Body of pancreas (tissue), 4 donors: Measurements from ENCODE around the gene LVRN. TPM values are rescaled to one million over a fixed set of nuclear protein-coding genes. Genes with fewer than 3 reads are reported as not detected.

ENCODE experiments used
- ATAC-seq: fragments of 150-250 bp; one replicate; pipeline ENCODE4 v1.9.1; 2016
- DNase-seq, 4 donors: peaks; one replicate each; pipeline ENCODE4 v3.0.0-alpha.2; 2019
- H3K27ac ChIP-seq, 4 donors: fragments of 200-600 bp; sonication (generic); 1 replicate in 3 of 4; 2 replicates in 1 of 4; pipeline versions ENCODE4 v1.5.1 to v1.6.1; 2016 to 2019; ENCODE audit warnings: mild to moderate bottlenecking in 1 of 4, mixed read lengths in 1 of 4, moderate library complexity in 1 of 4
- H3K27me3 ChIP-seq, 2 donors: fragments of 200-600 bp; sonication (generic); one replicate each; pipeline ENCODE4 v1.6.0; 2016; ENCODE audit warnings: mild to moderate bottlenecking in 1 of 2
- H3K36me3 ChIP-seq, 2 donors: fragments of 200-600 bp; sonication (generic); replicated peaks in 1 of 2; 2 replicates each; pipeline ENCODE4 v1.5.1; 2016; ENCODE audit warnings: low read depth in 2 of 2; ENCODE audit not compliant: insufficient read depth in 1 of 2
- H3K4me1 ChIP-seq: fragments of 200-600 bp; sonication (generic); one replicate; pipeline ENCODE4 v1.6.0; 2016
- H3K4me3 ChIP-seq, 2 donors: fragments of 200-600 bp; sonication (generic); 1 replicate in 1 of 2; 2 replicates in 1 of 2; pipeline ENCODE4 v1.5.1; 2016 to 2019
- H3K9me3 ChIP-seq, 3 donors: fragments of 200-600 bp; sonication (generic); 1 replicate in 2 of 3; 2 replicates in 1 of 3; pipeline ENCODE4 v1.5.1; 2016
- POLR2A ChIP-seq, 3 donors: fragments of 450-650 bp; IDR thresholded peaks; one replicate each; pipeline ENCODE4 v1.6.1; 2016; ENCODE audit warnings: antibody characterized with exemption in 3 of 3, mild to moderate bottlenecking in 2 of 3
- WGBS, 2 donors: methylation state at CpG; one replicate each; pipeline ENCODE4 v1.1.5; 2017; 5-methylcytosine and 5-hydroxymethylcytosine counted together
- intact Hi-C: fragments of 100-400 bp; cut with DNase I; formaldehyde crosslinking; loops from one replicate; pipeline ENCODE4 v1.15.1; 2023
- total RNA-seq, 2 donors: library from RNA; depleted of rRNA; stranded (reverse); fragments of >200 nt; gene quantifications; one replicate each; pipeline ENCODE4 v1.1.0, GENCODE V29; 2016
- TF ChIP-seq, protein P1 (sequence below), 7 experiments: fragments of 450-650 bp in 4 of 7; fragments of 200-600 bp in 3 of 7; sonication (generic) in 3 of 7; IDR thresholded peaks; one replicate each; pipeline ENCODE4 v1.5.1; 2016 to 2019; ENCODE audit warnings: antibody characterized with exemption in 7 of 7

The LVRN gene
- total RNA-seq, 2 donors from 2014 or later: 0.52 to 2.0 TPM

DNA sequence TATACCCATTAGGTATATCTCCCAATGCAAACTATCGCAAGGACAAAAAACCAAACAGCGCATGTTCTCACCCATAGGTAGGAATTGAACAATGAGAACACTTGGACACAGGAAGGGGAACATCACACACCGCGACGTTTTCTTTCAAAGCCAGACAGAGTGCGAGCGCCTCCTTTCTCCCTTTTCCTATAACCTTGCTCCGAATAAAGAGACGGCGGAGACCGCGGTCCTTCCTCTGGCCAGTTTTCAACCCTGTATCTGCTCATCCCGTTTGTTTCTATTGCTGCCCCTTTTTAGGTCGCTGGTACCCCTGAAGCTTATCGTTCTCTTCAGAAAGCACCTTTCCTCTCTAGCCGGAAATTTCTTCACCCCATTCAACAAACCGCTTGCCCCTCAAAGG is 1.3 kb downstream of the LVRN start:
- WGBS, 2 donors: 40 to 63% methylated on average over 17 of the region's 17 CpGs
- intact Hi-C loops: no loop called here
- TF ChIP-seq POLR2A (IDR thresholded peaks at IDR 0.05): no peak
- TF ChIP-seq, protein P1, sequence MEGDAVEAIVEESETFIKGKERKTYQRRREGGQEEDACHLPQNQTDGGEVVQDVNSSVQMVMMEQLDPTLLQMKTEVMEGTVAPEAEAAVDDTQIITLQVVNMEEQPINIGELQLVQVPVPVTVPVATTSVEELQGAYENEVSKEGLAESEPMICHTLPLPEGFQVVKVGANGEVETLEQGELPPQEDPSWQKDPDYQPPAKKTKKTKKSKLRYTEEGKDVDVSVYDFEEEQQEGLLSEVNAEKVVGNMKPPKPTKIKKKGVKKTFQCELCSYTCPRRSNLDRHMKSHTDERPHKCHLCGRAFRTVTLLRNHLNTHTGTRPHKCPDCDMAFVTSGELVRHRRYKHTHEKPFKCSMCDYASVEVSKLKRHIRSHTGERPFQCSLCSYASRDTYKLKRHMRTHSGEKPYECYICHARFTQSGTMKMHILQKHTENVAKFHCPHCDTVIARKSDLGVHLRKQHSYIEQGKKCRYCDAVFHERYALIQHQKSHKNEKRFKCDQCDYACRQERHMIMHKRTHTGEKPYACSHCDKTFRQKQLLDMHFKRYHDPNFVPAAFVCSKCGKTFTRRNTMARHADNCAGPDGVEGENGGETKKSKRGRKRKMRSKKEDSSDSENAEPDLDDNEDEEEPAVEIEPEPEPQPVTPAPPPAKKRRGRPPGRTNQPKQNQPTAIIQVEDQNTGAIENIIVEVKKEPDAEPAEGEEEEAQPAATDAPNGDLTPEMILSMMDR (IDR thresholded peaks at IDR 0.05): no peak
- DNase-seq: no peak
- Histone ChIP-seq H3K4me3 (no peak overlapping the region), H3K27ac (no peak overlapping the region), H3K27me3 (peaks cover 0 to 17% of the 10 kb centered on the region in 2 donors), H3K9me3 (no peaks in the 10 kb centered on the region), H3K36me3 (no peaks in the 10 kb centered on the region), H3K4me1 (peaks cover 19% of the 10 kb centered on the region)
- ATAC-seq: no peak

DNA sequence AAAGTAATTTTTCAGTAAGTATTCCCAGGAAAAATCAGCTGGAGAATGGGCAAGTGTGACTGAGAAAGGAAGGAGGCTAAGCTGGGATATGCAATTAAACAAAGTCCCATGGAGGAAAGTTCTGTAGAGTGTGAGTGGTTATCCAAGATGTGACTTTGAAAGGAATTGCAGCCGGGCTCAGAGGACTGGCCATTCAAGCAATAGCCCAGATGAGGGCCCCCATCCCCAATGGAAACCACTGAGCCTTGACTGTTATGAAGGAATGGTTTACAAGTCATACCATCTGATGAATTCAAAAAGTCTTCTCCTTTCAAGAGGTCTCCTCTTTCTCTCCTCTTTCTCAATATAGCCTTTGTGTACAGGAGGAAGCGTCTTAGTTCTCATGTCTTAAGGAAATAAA is 6.5 kb downstream of the LVRN start:
- Histone ChIP-seq H3K9me3 (no peaks in the 10 kb centered on the region), H3K4me1 (no peaks in the 10 kb centered on the region), H3K36me3 (no peaks in the 10 kb centered on the region), H3K27me3 (no peaks in the 10 kb centered on the region), H3K27ac (no peak overlapping the region), H3K4me3 (no peak overlapping the region)
- TF ChIP-seq, protein P1 (IDR thresholded peaks at IDR 0.05): no peak
- TF ChIP-seq POLR2A (IDR thresholded peaks at IDR 0.05): no peak
- ATAC-seq (no peak), DNase-seq (no peak)
- intact Hi-C loops: no loop called here
- 76 to 82% methylated on average over 2 of the region's 2 CpGs for WGBS, 2 donors

DNA sequence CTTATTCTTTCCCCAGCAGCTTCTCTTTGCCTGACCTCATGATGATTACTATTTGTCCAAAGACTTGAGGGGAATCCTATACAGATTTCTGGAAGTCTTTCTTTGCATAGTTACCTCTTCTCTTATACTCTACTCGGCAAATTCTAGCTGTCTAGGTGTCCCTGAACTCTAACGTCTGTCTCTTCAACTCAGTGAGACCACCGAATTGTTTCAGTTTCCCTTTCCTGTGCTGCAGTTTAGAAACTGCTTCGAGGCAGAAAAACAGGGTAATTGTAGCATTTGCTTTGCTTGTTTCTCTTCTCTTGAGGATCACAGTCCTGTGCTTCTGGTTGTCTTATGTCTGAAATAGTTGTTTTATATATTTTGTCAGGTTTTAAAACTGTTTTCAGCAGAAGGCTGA is 14.8 kb downstream of the LVRN start:
- Histone ChIP-seq H3K27ac (no peak overlapping the region), H3K4me1 (no peaks in the 10 kb centered on the region), H3K4me3 (no peak overlapping the region), H3K36me3 (no peaks in the 10 kb centered on the region), H3K9me3 (no peaks in the 10 kb centered on the region), H3K27me3 (no peaks in the 10 kb centered on the region)
- DNase-seq: no peak
- TF ChIP-seq, protein P1 (IDR thresholded peaks at IDR 0.05): no peak
- TF ChIP-seq POLR2A (IDR thresholded peaks at IDR 0.05): no peak
- no peak for ATAC-seq
- 54 to 59% methylated on average over 4 of the region's 4 CpGs for WGBS, 2 donors
- intact Hi-C loops: no loop called here

DNA sequence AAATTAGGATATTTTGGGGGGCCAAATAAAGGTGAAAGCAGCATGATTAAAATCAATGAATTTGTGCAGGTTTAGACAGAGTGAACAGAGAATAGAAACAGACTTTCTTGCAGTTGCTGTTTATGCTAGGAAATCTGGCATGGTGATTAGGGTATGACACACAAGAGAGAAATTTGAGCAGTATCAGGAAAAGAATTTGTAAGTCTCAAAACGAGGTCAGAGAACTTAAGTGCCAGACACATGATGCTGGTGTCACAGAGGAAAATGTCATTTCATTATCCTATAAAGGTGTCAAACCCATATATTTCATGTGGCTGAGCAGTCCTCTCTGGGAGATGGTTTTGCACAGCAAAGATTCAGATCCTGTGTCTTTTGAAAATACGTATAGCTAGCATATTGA is 15.7 kb downstream of the LVRN start:
- Histone ChIP-seq H3K9me3 (no peaks in the 10 kb centered on the region), H3K27ac (no peak overlapping the region), H3K4me3 (no peak overlapping the region), H3K27me3 (no peaks in the 10 kb centered on the region), H3K4me1 (no peaks in the 10 kb centered on the region), H3K36me3 (no peaks in the 10 kb centered on the region)
- WGBS, 2 donors: 38 to 46% methylated on average over 2 of the region's 2 CpGs
- ATAC-seq (no peak), DNase-seq (no peak)
- TF ChIP-seq, protein P1 (IDR thresholded peaks at IDR 0.05): no peak
- TF ChIP-seq POLR2A (IDR thresholded peaks at IDR 0.05): no peak
- intact Hi-C loops: no loop called here

DNA sequence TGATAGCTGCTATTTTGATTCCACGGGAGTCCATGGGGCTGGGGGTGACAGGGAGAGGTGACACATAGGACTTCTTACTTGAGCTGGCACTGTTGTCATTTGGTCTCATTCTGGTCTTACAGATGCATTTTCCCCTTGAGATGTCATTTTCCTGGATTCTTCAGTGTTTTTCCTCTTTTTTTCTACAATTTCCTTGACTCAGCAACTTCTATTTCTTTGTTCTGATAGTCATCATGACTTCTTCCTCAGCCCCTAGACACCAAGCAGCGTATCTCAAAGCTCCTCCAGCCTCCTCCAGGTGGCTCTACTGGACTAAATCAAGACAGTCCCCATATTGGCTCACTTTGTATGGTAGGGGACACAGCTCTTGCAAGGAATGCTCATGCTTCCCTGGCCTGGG is 16.5 kb downstream of the LVRN start:
- ATAC-seq: no peak
- Histone ChIP-seq H3K9me3 (no peaks in the 10 kb centered on the region), H3K4me1 (no peaks in the 10 kb centered on the region), H3K27me3 (no peaks in the 10 kb centered on the region), H3K27ac (no peak overlapping the region), H3K4me3 (no peak overlapping the region), H3K36me3 (no peaks in the 10 kb centered on the region)
- intact Hi-C loops: no loop called here
- DNase-seq: no peak
- TF ChIP-seq, protein P1 (IDR thresholded peaks at IDR 0.05): no peak
- no peak for TF ChIP-seq POLR2A (IDR thresholded peaks at IDR 0.05)
- WGBS, 2 donors: 84% methylated on average over 2 of the region's 2 CpGs
